ENCODE results near the gene ARL14. TPM values are rescaled to one million over a fixed set of nuclear protein-coding genes. Genes with fewer than 3 reads are reported as not detected.
A peak's percentile ranks its signal among the peaks of the same experiment; 100 is the strongest.

ARL14 gene
- total and polyA plus RNA-seq, 12 donors = not detected

GRCh38 chr3:160719710-160720109 lies 42.8 kb downstream of the ARL14 start:
- Histone ChIP-seq H3K4me3 (no peak overlapping the region), H3K9me3 (peaks cover 0 to 14% (median 0%) of the 10 kb centered on the region in 11 donors), H3K27me3 (no peaks in the 10 kb centered on the region), H3K4me1 (no peaks in the 10 kb centered on the region), H3K36me3 (no peaks in the 10 kb centered on the region), H3K27ac (no peak overlapping the region)
- WGBS, 2 donors = 77 to 86% methylated on average over 11 of the region's 11 CpGs
- intact Hi-C loops (cut with DNase I) = no loop called here
- DNase-seq (no peak), ATAC-seq (peak in 1 of 8 donors; percentile 39)
- no peak for TF ChIP-seq CTCF (IDR thresholded peaks at IDR 0.05)

GRCh38 chr3:160720123-160720746 lies 43.3 kb downstream of the ARL14 start:
- intact Hi-C loops (cut with DNase I) = no loop called here
- 85 to 88% methylated on average over 5 of the region's 5 CpGs for WGBS, 2 donors

GRCh38 chr3:160722331-160722730 lies 45.4 kb downstream of the ARL14 start:
- intact Hi-C loops (cut with DNase I) = no loop called here
- Histone ChIP-seq H3K27ac (no peak overlapping the region), H3K4me3 (no peak overlapping the region), H3K4me1 (no peaks in the 10 kb centered on the region), H3K9me3 (peaks cover 0 to 19% (median 0%) of the 10 kb centered on the region in 11 donors), H3K27me3 (no peaks in the 10 kb centered on the region), H3K36me3 (no peaks in the 10 kb centered on the region)
- TF ChIP-seq CTCF (IDR thresholded peaks at IDR 0.05) = no peak
- ATAC-seq (no peak), DNase-seq (no peak)
- 80 to 83% methylated on average over 2 of the region's 2 CpGs for WGBS, 2 donors

More at GRCh38 chr3:160720123-160720746, 43.3 kb downstream of the ARL14 start:
- no peaks in the 10 kb centered on the region for H3K36me3 ChIP-seq
- no peaks in the 10 kb centered on the region for H3K4me1 ChIP-seq
- DNase-seq (no peak), ATAC-seq (peak in 4 of 8 donors; percentile 33 to 67 (median 44))
- peaks cover 0 to 19% (median 0%) of the 10 kb centered on the region in 11 donors for H3K9me3 ChIP-seq
- no peaks in the 10 kb centered on the region for H3K27me3 ChIP-seq
- H3K4me3 ChIP-seq = no peak overlapping the region
- TF ChIP-seq CTCF (IDR thresholded peaks at IDR 0.05) = peak in 1 of 9 donors; percentile 12
- H3K27ac ChIP-seq = no peak overlapping the region

- 67 to 71% methylated on average over 2 of the region's 2 CpGs for WGBS, 2 donors
- no peak for ATAC-seq
Observed at GRCh38 chr3:160725338-160725737, 48.4 kb downstream of the ARL14 start.

More at GRCh38 chr3:160725338-160725737, 48.4 kb downstream of the ARL14 start:
- intact Hi-C loops (cut with DNase I) = no loop called here
- H3K27ac ChIP-seq = no peak overlapping the region
- H3K4me3 ChIP-seq = no peak overlapping the region
- H3K27me3 ChIP-seq = no peaks in the 10 kb centered on the region
- H3K9me3 ChIP-seq = peaks cover 0 to 19% (median 0%) of the 10 kb centered on the region in 11 donors
- H3K4me1 ChIP-seq = no peaks in the 10 kb centered on the region
- no peaks in the 10 kb centered on the region for H3K36me3 ChIP-seq
- no peak for TF ChIP-seq CTCF (IDR thresholded peaks at IDR 0.05)
- no peak for DNase-seq

Other genes starting within 250 kb of the ARL14 start
- 1 to 10 TPM in 1 of 10 donors, under 1 TPM in 8, not detected in 1; 0.10 to 2.8 (median 0.60) TPM for gene TRIM59, start 227.4 kb upstream of the ARL14 start, total RNA-seq
- gene TRIM59, start 227.4 kb upstream of the ARL14 start, polyA plus RNA-seq = under 1 TPM; 0.15 to 0.25 TPM
- gene KPNA4, start 111.6 kb upstream of the ARL14 start, total RNA-seq = 100 to 1,000 TPM; 110 to 190 (median 151) TPM
- 10 to 100 TPM; 21.6 to 21.7 TPM for gene KPNA4, start 111.6 kb upstream of the ARL14 start, polyA plus RNA-seq
- 10 to 100 TPM; 35.5 to 55.5 (median 38.8) TPM for gene PPM1L, start 79.1 kb downstream of the ARL14 start, total RNA-seq
- gene PPM1L, start 79.1 kb downstream of the ARL14 start, polyA plus RNA-seq = 1 to 10 TPM; 4.4 to 6.9 TPM

Data from heart right ventricle (tissue), 16 donors.